Measurements from ENCODE around the gene PDE1A.
A peak's percentile ranks its signal among the peaks of the same experiment; 100 is the strongest.

PDE1A gene

DNA sequence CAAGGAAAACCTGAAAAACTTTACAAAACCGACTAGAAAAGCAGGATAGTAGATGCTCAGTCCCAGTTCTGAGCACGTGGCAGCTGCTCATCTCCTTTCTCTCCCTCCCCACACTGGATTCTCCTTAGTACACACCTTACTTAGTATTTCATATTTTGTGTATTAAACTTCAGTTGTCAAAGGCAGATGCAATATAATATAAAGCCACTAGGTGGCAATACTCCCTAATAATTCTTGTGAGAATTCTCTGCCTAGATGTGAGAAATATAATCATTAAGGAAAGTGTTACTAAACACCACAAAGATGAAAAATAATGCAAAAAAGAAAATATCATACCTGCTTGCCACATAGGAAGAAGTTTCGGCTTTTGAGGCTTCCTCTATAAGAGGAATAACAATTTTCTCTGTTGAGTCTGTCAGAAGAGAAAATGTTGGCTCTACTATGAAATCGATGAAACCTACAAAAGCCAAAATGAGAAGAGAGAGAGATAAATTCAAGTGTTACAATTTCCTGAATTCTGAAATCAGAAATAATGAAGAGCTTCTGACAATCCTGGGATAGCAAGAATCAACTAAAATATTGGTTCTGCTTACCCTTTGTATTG, 240.6 kb downstream of the PDE1A start:
- peak; percentile 32 for DNase-seq

DNA sequence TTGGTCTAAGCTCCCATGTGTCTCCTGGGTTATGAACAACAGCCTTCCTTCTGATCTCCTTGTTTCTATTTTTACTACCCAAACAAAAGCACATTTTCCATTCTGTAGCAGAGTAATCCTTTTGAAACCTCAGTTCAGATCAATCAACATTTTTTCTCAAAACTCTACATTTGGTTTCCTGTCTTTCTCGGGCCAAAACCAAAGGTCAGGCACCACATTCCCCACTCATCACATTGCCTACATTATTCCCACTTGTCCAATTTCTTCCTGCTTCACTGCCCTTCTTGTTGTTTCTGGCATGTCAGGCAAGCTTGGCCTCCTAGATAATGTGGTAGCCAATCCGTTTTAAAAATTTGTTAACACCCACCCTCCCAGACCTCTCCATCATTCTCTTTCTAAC, 244.4 kb downstream of the PDE1A start:
- no peak for DNase-seq

GRCh38 chr2:182181381-182181780, 245.5 kb downstream of the PDE1A start:
- no peak for DNase-seq

DNA sequence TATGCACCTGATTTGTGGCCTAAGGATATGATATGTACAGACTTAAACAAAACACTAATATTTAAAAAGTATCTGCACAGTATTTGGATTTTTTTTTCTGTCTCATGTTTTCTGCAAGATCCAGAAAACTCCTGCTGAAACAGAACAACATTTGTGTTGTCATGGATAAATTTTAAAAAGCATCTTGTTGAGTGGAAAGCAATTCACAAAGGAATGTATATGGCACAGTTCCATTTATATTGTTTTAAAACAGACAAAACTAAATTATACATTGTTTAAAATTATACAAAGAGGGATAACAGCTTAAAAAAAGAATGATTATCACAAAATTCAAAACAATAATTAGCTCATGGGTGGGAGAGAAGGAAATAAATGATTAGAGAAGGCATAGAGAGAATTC, 247.7 kb downstream of the PDE1A start:
- no peak for DNase-seq

GRCh38 chr2:182173944-182174622, 252.8 kb downstream of the PDE1A start:
- no peak for DNase-seq

GRCh38 chr2:182170341-182170740, 256.5 kb downstream of the PDE1A start:
- no peak for DNase-seq

DNA sequence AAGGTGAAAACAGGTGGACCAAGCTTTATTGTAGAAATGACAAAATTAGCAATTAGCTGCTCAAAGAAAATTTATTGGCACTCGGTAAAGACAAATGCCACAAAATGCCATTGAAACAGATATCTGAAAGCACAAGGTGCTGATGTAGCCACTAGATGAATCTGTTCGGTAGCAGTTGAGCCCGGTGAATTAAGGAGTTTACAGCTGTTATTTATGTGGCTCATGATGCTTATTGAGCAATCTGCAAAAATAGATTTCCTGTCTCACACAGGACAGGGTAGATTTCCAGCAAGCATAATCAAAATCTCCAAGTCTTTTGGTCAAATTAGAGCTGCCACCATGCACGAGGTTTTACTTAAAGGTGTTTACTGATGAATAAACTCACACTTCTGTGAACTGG, 259.0 kb downstream of the PDE1A start:
- no peak for DNase-seq

DNA sequence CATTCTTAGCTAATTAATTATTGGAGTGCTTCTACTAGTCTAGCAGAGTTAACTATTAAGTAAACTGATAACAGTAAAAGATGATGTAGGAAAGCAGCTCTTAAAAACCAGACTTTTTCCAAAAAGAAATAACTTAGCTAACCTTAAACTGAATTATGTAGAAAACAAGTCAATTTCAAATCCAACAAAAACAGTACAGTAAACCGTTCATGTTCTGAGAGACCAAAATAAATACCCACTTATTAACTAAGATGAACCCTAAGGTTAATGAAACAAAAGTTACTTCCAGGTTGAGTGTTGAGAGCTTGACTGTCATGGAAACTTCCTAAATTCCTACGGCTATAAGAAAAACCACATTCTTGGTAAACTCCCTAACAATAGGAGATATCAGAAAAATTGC, 260.0 kb downstream of the PDE1A start:
- DNase-seq, result no peak

DNA sequence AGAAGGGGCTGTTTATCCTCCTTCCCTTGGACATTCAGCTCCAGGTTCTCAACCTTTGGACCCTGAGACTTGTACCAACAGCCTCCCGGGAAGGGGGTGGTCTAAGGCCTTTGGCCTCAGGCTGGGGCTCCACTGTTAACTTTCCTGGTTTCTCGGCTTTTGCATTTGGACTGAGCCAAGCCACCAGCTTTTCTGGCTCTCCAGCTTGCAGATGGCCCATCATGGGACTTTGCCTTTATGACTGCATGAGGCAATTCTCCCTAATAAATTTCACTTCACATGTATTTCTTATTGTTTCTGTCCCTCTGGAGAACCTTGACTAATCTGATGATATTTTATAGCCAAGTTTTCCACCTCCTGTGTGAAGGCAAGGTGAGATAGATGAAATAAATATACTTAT, 260.4 kb downstream of the PDE1A start:
- DNase-seq, result no peak

GRCh38 chr2:182165202-182165601, 261.6 kb downstream of the PDE1A start:
- DNase-seq, result no peak

- DNase-seq, result no peak
Measured at GRCh38 chr2:182164686-182165085, 262.1 kb downstream of the PDE1A start.

DNA sequence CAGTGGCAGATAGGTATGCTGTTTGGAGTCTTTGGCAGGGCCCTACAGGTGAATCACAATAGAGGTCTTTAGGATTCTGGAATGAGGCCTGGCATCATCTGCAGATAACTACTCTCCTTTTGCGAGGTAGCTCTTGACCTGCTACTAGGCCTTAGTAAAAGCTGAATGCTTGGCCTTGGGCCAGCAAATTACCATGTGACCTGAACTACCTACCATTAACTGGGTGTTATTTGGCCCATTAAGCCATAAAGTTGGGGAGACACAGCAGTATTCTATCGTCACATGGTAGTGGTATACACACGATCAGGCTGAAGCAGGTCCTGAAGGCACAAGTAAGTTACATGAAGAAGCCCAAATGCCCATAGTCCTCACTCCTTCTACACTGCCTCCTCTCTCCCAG, 263.0 kb downstream of the PDE1A start:
- no peak for DNase-seq

DNA sequence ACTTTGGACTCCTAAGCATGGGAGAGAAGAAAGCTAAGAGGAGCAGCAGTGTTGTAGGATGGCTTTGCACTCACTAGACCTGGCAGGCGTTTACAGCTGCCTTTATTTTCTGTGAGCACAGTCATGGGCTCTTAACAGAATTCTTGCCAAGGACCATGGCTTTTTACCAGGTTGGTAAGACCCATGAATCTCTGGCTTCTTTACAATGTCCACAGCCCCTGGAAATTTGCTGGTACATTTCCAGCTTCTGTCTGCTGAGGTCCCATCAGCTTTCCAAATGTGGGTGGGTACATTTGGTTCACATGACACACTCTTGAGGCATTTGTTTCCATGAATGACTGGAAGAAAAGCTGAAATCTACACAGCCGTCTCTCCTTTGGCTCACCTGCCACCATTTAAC, 278.5 kb downstream of the PDE1A start:
- DNase-seq, result no peak

DNA sequence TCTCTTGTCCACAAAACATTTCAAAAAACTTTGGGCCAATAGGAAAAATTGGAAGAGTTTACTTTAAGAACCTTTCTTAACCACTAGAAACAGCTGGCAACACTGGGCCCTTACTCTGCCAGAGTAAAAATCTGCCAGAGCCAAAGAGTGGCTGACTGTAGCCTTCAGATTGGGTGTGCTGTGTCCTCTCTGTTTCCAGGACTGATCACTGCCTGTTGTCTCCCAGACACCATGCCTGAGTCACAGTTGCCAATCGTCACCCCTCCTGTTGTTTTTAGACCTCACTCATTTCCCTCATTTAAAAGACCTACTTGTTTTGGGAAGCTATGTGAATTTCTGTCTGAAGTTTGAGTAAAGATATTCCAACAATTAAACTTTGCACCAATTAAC, 282.1 kb downstream of the PDE1A start:
- DNase-seq, result no peak

DNA sequence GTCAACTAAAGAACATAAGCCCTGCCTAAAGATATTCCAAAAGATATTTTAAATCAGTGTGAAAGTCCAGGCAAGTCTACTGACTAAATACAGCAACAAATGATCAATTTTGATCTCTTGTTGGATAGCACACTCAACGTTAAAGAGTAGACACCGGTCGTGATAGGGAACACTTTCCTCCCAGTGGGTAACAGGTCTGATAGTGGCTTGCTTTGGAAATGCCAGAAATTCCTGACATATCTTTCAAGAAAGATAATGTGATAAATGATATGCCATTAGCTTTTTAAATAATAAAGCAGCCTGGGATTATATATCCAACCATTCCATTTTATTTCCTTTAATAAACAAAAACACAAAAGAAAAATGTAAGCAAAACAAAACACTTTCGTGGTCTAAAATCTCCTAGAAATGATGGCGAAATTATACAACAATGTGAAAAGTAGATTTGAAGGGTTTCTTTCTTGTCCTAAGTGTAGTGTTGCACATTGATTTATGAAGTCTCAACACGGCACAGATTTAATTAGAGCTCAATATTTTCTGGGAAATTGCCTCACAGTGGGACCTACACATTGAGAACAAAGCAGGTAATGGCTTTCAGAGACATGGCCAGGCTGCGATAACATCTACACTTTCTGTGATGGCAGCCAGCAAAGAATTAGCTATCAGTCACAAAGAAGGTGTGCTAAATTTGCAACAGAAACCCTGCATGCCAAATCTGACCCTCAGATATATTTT, 282.6 kb downstream of the PDE1A start:
- no peak for DNase-seq

GRCh38 chr2:182142062-182142461, 284.8 kb downstream of the PDE1A start:
- DNase-seq, result no peak

- no peak for DNase-seq
Measured at GRCh38 chr2:182134201-182134600, 292.6 kb downstream of the PDE1A start.

DNA sequence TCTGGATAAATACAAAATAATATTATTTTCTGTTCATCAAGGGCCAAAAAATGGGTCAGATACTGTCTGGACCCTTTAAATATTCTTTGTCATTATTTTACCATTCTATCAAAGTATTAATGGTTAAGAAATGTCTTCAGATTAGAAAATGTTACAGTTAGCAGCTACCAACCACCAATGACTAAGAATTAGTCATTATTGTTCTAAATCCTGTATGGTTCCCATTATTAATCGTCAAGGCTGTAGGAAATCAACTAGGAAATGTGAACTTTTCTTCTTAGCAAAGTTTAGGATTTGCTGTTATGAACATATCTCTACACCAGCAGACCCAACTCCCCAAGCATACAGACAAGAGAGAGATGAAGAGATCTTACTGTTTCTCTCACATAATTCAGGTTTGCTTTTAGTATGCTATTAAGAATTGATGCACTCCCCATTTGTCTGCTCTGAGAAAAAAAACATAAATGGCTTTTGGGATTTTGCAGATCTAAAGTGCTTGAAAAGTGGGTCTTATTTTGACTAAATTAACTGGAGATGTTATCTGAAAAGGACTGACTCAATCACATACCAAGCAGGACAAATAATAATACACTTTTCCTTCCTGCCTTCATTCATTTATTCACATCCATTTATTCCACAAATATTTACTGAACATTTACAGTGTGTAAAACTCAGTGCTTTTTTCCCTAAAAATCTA, 293.5 kb downstream of the PDE1A start:
- DNase-seq, result no peak

DNA sequence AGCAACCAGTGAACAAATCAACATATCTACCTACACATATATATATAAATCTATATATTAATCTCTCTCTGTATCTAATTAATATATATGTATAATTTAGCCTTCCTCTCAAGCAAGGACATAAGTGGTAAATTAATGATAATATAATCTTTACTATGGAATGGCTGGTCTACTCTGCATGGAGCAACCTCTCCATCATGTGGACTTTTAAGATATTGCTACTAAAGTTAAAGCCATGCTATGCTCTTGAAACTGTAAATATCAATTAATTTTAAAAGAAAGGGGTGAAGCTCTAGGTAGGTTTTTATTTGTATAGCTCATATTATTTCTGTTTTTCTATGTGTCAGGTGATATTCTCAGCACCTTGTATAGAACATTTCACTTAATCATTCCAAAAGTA, 294.2 kb downstream of the PDE1A start:
- no peak for DNase-seq

DNA sequence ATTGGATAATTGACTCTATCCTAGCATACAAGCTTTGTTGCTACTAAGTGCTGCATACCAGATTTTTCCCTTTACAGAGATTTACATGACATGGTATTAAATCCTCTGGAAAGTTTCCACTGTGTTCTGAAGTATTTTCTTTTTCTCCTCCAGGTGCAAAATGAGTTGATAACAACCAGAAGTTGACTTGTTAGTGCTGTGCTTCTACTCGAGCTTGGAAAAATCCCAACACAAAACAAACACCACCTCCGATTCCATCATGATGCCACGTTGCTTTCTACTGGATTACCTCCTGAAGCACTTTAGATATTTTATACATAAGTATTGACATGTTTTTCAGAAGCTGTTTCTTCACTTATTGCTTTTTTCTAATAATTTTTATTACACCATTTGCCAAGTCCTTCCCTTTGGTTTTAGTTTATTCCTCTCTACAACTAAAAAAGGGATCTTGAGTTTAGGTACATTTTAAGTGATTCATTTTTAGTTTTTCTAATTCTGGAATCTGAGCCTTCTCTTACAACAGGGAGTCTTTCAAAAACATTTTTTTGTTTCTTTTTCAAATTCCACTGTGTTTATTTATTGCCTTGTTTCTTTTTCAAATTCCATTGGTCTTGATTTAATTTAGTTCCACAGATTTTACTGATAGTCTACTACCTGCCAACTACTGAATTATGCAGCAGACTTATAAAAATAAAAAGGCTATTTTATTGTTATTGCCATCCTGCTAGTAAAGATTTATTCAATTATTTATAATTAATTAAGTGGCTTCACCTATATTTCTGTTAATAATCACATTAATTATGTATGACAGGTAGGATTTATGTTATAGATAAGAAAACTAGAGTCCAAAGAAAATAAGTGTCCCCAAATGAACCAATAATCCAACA, 297.8 kb downstream of the PDE1A start:
- DNase-seq, result no peak

DNA sequence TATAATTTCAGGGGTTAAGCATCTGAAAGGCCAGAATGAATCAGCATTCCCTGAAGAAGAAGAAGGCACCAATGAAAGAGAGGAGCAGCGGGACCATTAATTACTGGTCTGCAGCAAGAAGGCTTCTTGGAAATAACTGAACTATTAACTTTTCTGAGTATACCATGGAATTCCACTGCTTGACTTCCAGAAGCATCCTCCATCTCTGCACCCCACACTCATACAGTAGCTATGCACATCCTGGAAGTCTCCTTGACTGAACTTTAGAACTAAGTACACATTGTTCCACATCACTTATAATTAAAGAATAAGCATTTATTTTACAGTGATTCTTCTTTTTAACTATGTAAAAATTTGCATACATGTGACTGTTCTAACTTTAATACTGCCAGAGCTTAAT, 309.6 kb downstream of the PDE1A start:
- no peak for DNase-seq

DNA sequence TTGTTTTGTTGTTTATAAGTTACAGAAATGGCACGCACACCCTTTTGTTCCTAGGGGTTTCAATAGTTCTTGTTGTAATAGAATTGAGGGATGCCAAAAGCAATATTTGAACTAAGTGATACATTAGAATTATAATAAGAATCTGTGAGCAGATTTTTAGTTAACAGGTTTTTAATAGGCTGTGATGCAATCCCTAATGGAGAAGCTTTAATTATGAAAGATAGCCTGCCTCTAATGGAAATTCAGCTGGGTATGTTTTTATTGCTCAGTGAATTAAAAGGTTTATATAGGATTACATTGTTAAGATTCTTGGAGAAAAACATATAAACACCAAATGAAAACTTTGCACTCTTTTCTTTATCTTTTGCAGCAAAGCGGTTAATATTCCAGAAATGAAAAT, 310.1 kb downstream of the PDE1A start:
- DNase-seq, result no peak

DNA sequence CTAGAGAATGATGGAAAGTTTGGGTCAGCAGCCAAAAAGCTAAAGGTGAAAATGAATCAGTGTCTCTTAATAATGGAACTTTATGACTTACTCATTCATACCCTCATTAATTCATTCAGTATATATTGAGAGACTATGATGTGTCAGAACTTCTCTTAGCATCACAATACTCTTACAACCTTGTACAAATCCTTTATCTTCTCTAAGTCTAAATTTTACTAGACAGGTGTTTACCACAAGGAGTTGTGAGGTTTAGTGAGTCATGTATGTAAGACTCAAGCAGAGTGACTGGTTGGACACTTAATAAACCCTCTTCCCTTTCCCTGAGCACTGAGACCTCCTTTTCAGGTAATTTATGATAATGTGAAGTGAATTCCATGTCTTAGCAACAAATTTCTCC, 311.6 kb downstream of the PDE1A start:
- DNase-seq, result no peak

All from KG1 (cell line).